GM19463 (cell line): ENCODE results near the gene TPP1.

Source experiments
- ATAC-seq: cut with Tn5 transposase; IDR thresholded peaks from one replicate; pipeline ENCODE4 v1.9.1; 2021; ENCODE audit warnings: mild to moderate bottlenecking, moderate library complexity; ENCODE audit not compliant: unreplicated experiment

TPP1 gene

DNA sequence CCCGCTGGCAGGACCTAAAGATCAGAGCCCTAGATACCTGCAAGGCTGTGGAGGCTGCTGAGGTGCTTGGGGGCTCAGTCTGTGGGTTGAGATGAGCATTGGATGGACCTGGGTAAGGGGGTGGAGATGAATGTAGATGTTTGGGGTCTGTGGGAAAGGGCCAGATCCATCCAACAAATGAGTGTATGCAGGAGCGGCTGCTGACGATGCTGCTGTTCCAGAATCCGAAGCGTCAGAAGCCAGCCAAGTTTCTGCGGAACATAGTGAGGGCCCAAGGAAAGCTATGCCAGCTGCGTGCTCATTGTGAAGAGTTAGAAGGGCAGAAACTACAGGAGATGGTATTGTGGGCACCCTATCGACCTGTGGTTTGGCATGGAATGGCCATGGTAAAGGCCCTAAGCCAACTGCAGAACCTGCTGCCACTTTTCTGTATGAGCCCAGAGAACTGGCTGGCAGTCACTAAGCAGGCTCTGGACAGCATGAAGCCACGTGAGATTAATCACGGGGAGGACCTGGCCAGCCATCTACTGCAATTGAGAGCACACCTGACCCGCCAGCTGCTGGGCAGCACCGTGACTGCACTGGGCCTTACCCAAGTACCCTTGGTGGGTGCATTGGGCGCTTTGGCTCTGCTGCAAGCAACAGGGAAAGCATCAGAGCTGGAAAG lies 52.4 kb downstream of the TPP1 start:
- no peak for ATAC-seq

DNA sequence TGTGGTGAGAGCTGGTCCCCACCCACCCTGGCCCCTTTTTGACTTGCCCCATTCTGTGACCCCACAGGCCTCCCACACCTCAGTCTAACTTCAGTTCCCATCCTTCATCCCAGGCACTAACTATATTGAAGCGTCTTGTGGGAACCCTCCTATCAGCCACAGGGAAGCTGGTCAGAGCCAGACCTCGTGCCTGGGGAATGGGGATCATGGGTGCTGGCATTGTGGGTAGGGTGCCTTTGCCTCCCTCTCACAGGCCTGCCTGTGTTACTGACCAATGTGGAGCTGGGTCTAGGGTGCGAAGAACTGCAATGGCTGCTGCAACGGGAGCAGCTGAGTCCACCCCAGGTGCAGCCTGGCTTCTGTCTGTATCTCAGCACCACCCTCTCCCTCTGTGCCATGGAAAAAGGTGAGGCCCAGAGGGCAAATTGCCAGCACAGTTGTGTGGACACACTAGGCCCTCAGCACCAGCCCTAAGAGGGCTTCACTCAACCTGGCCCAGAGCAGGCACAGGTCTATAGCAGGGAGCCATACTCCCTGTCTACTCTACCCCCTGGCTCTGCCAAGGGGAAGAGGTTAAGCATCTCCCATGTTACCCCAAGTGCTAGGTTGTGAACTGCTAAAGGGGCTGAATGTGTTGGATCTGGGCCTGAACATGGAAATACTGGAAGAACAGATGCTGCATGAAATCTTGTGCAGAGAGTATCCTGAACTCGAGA lies 53.1 kb downstream of the TPP1 start:
- no peak for ATAC-seq

DNA sequence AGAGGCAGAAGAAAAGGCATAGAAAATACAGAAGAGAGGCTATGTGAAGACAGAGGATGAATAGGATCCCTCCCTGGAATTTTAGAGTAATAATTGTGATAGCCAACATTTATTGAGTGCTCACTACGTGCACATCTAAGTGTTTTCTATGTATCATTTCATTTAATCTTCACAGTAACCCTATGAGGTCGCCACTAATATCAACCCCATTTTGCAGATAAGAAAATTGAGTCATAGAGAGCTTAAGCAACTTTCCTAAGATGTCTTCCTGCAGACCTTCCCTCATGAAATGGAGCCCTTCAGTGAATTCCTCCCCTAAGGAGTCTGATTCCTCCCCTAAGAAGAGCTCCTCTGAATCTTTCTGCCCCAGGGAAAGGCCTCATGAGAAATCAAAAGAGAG lies 53.9 kb downstream of the TPP1 start:
- no peak for ATAC-seq

DNA sequence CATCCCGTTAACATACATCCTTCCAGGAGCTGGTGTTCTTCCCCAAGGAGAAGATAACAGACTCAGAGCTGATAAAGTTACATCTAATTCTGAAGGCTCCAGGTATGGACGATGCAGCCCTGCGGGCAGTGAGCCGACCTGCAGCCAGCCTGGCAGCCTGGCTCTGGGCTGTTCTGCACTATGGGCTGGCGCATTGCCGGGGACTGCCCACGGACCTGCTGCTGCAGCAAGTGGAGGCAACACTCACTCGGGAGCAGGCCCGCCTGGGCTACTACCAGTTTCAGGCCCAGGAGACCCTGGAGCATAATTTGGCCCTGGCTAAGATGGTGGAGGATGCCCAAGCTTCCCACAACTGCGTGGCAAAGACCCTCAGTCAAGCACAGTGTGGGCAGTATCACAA lies 55.6 kb downstream of the TPP1 start:
- no peak for ATAC-seq

DNA sequence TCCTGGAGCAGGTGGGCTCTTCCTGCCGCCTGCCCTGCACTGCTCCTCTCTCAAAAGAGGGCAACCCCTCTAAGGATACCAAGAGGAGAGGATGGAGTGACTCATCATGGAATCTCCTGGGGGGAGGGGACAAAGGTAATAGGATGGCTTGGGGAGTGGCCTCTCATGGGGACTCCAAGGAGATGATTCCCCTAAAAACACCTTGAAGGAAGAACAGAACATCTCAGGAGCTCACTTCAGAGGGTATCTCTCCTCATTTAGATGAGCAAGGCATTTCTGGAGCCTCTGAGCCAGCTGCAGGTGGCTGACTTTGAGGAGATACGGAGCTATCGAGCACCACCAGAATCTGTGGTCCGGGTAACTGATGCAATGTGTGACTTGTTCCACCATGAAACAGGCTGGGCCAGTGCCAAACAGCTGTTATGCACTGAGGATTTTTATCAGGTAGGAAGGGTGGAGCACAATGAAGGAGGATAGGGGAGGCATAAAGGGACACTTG lies 56.1 kb downstream of the TPP1 start:
- ATAC-seq = no peak
